ENCODE data around the gene STIM2. TPM values are rescaled to one million over a fixed set of nuclear protein-coding genes. Genes with fewer than 3 reads are reported as not detected.

Gene STIM2
- total and polyA plus RNA-seq, 2 donors (not counting 3 experiments of a cell fraction or from before 2014, with no cell fraction given): 21.0 to 21.2 TPM

DNA sequence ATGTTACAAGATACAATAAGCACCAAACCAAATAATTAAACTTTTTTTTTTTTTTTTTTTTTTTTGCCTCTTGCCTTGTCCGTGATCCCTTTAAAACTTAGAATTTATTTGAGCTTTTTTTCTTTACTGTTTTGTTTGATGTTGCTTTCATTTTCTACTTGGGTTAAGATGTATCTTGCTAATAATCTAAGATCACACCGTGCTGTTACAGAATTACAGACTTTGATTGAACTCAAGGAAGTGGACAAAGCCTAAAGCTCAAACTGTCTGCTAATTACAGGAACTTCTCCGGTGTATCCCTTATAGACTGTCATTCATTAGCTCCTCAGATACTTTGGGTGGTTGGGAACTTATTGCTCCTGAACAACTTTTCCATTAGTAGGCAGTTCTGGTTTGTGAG lies 26.5 kb downstream of the STIM2 start:
- TF ChIP-seq FOS (IDR thresholded peaks at IDR 0.05; ENCODE audit: borderline replicate concordance, insufficient read depth, low read length) (no peak), GATA2 (IDR thresholded peaks at IDR 0.05; ENCODE audit: insufficient read depth, insufficient read length, low read depth, low read length) (no peak), EZH2 (IDR thresholded peaks at IDR 0.05; ENCODE audit: borderline replicate concordance, low read depth, low read length, severe bottlenecking) (no peak), JUN (IDR thresholded peaks at IDR 0.05; ENCODE audit: borderline replicate concordance, insufficient read depth, insufficient read length, low read depth) (no peak), POLR2AphosphoS5 (IDR thresholded peaks at IDR 0.05; ENCODE audit: insufficient read depth, low read depth, low read length) (no peak), POLR2A (IDR thresholded peaks at IDR 0.05; ENCODE audit: low read depth, low read length) (no peak), MYC (IDR thresholded peaks at IDR 0.05; ENCODE audit: low read depth, low read length) (no peak)
- TF ChIP-seq, protein P1, sequence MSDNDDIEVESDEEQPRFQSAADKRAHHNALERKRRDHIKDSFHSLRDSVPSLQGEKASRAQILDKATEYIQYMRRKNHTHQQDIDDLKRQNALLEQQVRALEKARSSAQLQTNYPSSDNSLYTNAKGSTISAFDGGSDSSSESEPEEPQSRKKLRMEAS (IDR thresholded peaks at IDR 0.05; ENCODE audit: insufficient read depth, insufficient read length): no peak
- TF ChIP-seq, protein P2, sequence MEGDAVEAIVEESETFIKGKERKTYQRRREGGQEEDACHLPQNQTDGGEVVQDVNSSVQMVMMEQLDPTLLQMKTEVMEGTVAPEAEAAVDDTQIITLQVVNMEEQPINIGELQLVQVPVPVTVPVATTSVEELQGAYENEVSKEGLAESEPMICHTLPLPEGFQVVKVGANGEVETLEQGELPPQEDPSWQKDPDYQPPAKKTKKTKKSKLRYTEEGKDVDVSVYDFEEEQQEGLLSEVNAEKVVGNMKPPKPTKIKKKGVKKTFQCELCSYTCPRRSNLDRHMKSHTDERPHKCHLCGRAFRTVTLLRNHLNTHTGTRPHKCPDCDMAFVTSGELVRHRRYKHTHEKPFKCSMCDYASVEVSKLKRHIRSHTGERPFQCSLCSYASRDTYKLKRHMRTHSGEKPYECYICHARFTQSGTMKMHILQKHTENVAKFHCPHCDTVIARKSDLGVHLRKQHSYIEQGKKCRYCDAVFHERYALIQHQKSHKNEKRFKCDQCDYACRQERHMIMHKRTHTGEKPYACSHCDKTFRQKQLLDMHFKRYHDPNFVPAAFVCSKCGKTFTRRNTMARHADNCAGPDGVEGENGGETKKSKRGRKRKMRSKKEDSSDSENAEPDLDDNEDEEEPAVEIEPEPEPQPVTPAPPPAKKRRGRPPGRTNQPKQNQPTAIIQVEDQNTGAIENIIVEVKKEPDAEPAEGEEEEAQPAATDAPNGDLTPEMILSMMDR (IDR thresholded peaks at IDR 0.05; ENCODE audit: extremely low read depth in 1 of 2, insufficient read depth in 1 of 2, low read depth in 1 of 2, low read length in 2 of 2): no peak
- no peak overlapping the region for H3K4me2 ChIP-seq (ENCODE audit: insufficient read depth, low read length)
- no peak overlapping the region for H3K4me3 ChIP-seq (replicated peaks in 1 of 3; ENCODE audit: insufficient read depth in 1 of 3, low read depth in 1 of 3, low read length in 3 of 3)
- no peak for FAIRE-seq
- no peaks in the 10 kb centered on the region for H3K9me3 ChIP-seq (replicated peaks; ENCODE audit: control insufficient read depth, insufficient read depth, low read length)
- dilution Hi-C loops (cut with MboI; ENCODE audit: extremely low pct_ligation_motif_present, low sequenced_read_pairs) (no loop called here), intact Hi-C loops (cut with micrococcal nuclease) (no loop called here)
- H4K20me1 ChIP-seq (replicated peaks; ENCODE audit: control insufficient read depth, extremely low read depth, insufficient read depth, low read length): no peaks in the 10 kb centered on the region
- no peak overlapping the region for H3K27ac ChIP-seq (ENCODE audit: insufficient read depth, low read depth, low read length)
- no peaks in the 10 kb centered on the region for H3K79me2 ChIP-seq (ENCODE audit: control insufficient read depth, insufficient read depth, low read length)
- no TSS peak for BruUV-seq (replicated peaks)
- H2AFZ ChIP-seq (ENCODE audit: low read depth, low read length): no peak overlapping the region
- no peaks in the 10 kb centered on the region for H3K9me1 ChIP-seq (replicated peaks; ENCODE audit: control insufficient read depth, extremely low read depth, insufficient read depth, low read length)
- ChIA-PET POLR2A (no interaction called here), CTCF (interaction anchor here (0.6 to 2.0 kb wide), 6 partner anchors 11 to 517 kb away, joined by 3 to 7 read pairs (median 3); no protein-coding TSS in a partner anchor)
- H3K9ac ChIP-seq (replicated peaks; ENCODE audit: extremely low read depth, insufficient read depth, low read length): no peak overlapping the region
- H3K4me1 ChIP-seq (ENCODE audit: control insufficient read depth, extremely low read depth, insufficient read depth, low read length): no peaks in the 10 kb centered on the region
- H3K27me3 ChIP-seq (ENCODE audit: control insufficient read depth in 2 of 2, insufficient read depth in 2 of 2, low read length in 2 of 2): no peaks in the 10 kb centered on the region
- no peaks in the 10 kb centered on the region for H3K36me3 ChIP-seq (ENCODE audit: control insufficient read depth in 2 of 2, extremely low read depth in 1 of 2, insufficient read depth in 2 of 2, low read length in 2 of 2)
- no peak for DNase-seq (ENCODE audit: low read depth, low spot score)

Measured in endothelial cell of umbilical vein (primary cell).